Erythroblast (primary cell): ENCODE data around the gene DNAH2.

Source experiments
- GATA1 ChIP-seq: IDR thresholded peaks from 2 replicates; pipeline ENCODE4 v1.6.1; 2011; ENCODE audit warnings: low read depth, mild to moderate bottlenecking, control low read depth, low read length, moderate library complexity
- POLR2A ChIP-seq: IDR thresholded peaks from 2 replicates; pipeline ENCODE4 v1.6.1; 2011; ENCODE audit warnings: mild to moderate bottlenecking, low read length

- TF ChIP-seq POLR2A (no peak), GATA1 (no peak)
These were observed 129.5 kb downstream of the DNAH2 start for GRCh38 chr17:7846765-7847661.
